Hindlimb muscle (tissue), 1 donor: Measurements from ENCODE around the gene SGMS1. TPM values are rescaled to one million over a fixed set of nuclear protein-coding genes. Genes with fewer than 3 reads are reported as not detected.
"Not testable (repeated sequence)": the region's sequence is repeated elsewhere in the genome, so short reads cannot be mapped to it uniquely, and the experiment has no call there.

Experiments used
- DNase-seq: peaks from one replicate; pipeline ENCODE4 v3.0.0-alpha.2; 2013
- polyA plus RNA-seq: library from polyadenylated mRNA; unstranded; fragments of 120-200 nt; gene quantifications from one replicate; pipeline ENCODE4 v1.2.1, GENCODE V29; 2013; ENCODE audit not compliant: insufficient read length

Gene SGMS1
- polyA plus RNA-seq, 1 donor = 25.4 TPM

- no peak for DNase-seq
Measured at GRCh38 chr10:50503661-50504320, 120.0 kb downstream of the SGMS1 start.

- DNase-seq = not testable (repeated sequence)
Measured at GRCh38 chr10:50503156-50503555, 120.6 kb downstream of the SGMS1 start.

GRCh38 chr10:50501924-50502452, 121.8 kb downstream of the SGMS1 start:
- no peak for DNase-seq

- no peak for DNase-seq
Measured at GRCh38 chr10:50501478-50501877, 122.3 kb downstream of the SGMS1 start.

GRCh38 chr10:50498465-50498864, 125.3 kb downstream of the SGMS1 start:
- no peak for DNase-seq

- peak; percentile 29 for DNase-seq
Measured at GRCh38 chr10:50497758-50498157, 126.0 kb downstream of the SGMS1 start.

- no peak for DNase-seq
Measured at GRCh38 chr10:50496228-50496627, 127.5 kb downstream of the SGMS1 start.

- no peak for DNase-seq
Measured at GRCh38 chr10:50490241-50490640, 133.5 kb downstream of the SGMS1 start.

GRCh38 chr10:50484550-50484949, 139.2 kb downstream of the SGMS1 start:
- not testable (repeated sequence) for DNase-seq

GRCh38 chr10:50480054-50481007, 143.4 kb downstream of the SGMS1 start:
- DNase-seq = no peak

GRCh38 chr10:50477287-50478203, 146.2 kb downstream of the SGMS1 start:
- no peak for DNase-seq

GRCh38 chr10:50473756-50474155, 150.0 kb downstream of the SGMS1 start:
- no peak for DNase-seq

- DNase-seq = no peak
Measured at GRCh38 chr10:50472914-50473313, 150.8 kb downstream of the SGMS1 start.

GRCh38 chr10:50471583-50471975, 152.2 kb downstream of the SGMS1 start:
- no peak for DNase-seq

GRCh38 chr10:50470798-50471582, 152.8 kb downstream of the SGMS1 start:
- DNase-seq = no peak

- no peak for DNase-seq
Measured at GRCh38 chr10:50470345-50470744, 153.4 kb downstream of the SGMS1 start.

GRCh38 chr10:50469778-50470193, 154.0 kb downstream of the SGMS1 start:
- DNase-seq = no peak

- no peak for DNase-seq
Measured at GRCh38 chr10:50469288-50469687, 154.5 kb downstream of the SGMS1 start.

GRCh38 chr10:50467209-50467608, 156.5 kb downstream of the SGMS1 start:
- no peak for DNase-seq

GRCh38 chr10:50464004-50464409, 159.7 kb downstream of the SGMS1 start:
- DNase-seq = peak; percentile 45

GRCh38 chr10:50461834-50462233, 161.9 kb downstream of the SGMS1 start:
- DNase-seq = no peak

- DNase-seq = no peak
Measured at GRCh38 chr10:50461123-50461522, 162.6 kb downstream of the SGMS1 start.
